Trophoblast cell (in vitro differentiated cells and primary cell): ENCODE results near the gene RTL9.

Source experiments
- DNase-seq, 2 donors: peaks; one replicate each; pipeline ENCODE4 v3.0.0-alpha.2; 2016
- H2AFZ ChIP-seq: 2 replicates; pipeline ENCODE4 v1.6.1; 2013; ENCODE audit warnings: low read length, moderate library complexity, mild to moderate bottlenecking; ENCODE audit not compliant: insufficient read depth, poor library complexity
- H2AK5ac ChIP-seq: 2 replicates; pipeline ENCODE4 v1.6.1; 2013; ENCODE audit warnings: mild to moderate bottlenecking, low read length
- H2BK120ac ChIP-seq: 2 replicates; pipeline ENCODE4 v1.6.1; 2013; ENCODE audit warnings: low read length, mild to moderate bottlenecking, moderate library complexity; ENCODE audit not compliant: insufficient read depth, poor library complexity
- H2BK12ac ChIP-seq: 2 replicates; pipeline ENCODE4 v1.6.1; 2013; ENCODE audit warnings: mild to moderate bottlenecking, low read length, moderate library complexity
- H2BK5ac ChIP-seq: 2 replicates; pipeline ENCODE4 v1.6.1; 2013; ENCODE audit warnings: low read length, low read depth, moderate library complexity, mild to moderate bottlenecking; ENCODE audit not compliant: poor library complexity
- H3K14ac ChIP-seq: 2 replicates; pipeline ENCODE4 v1.6.1; 2013; ENCODE audit warnings: mild to moderate bottlenecking, low read length
- H3K18ac ChIP-seq: 2 replicates; pipeline ENCODE4 v1.6.1; 2013; ENCODE audit warnings: mild to moderate bottlenecking, low read length
- H3K23ac ChIP-seq: 2 replicates; pipeline ENCODE4 v1.6.1; 2013; ENCODE audit warnings: low read length
- H3K27ac ChIP-seq: 2 replicates; pipeline ENCODE4 v1.5.1; 2013; ENCODE audit warnings: low read depth, mild to moderate bottlenecking, inconsistent platforms, low read length, moderate library complexity
- H3K27me3 ChIP-seq: 2 replicates; pipeline ENCODE4 v1.6.1; 2013; ENCODE audit warnings: inconsistent platforms, mild to moderate bottlenecking, low read length, moderate library complexity; ENCODE audit not compliant: insufficient read depth
- H3K36me3 ChIP-seq, 2 experiments: 1 replicate in 1 of 2; 2 replicates in 1 of 2; pipeline ENCODE4 v1.6.1; 2013; ENCODE audit warnings: low read length in 2 of 2, mild to moderate bottlenecking in 2 of 2, moderate library complexity in 1 of 2; ENCODE audit not compliant: insufficient read depth in 2 of 2, control insufficient read depth in 1 of 2
- H3K4ac ChIP-seq: 2 replicates; pipeline ENCODE4 v1.6.1; 2013; ENCODE audit warnings: low read depth, mild to moderate bottlenecking, low read length, moderate library complexity
- H3K4me1 ChIP-seq, 2 experiments: 1 replicate in 1 of 2; 2 replicates in 1 of 2; pipeline ENCODE4 v1.6.1; 2013; ENCODE audit warnings: low read length in 2 of 2, mild to moderate bottlenecking in 2 of 2, moderate library complexity in 1 of 2; ENCODE audit not compliant: insufficient read depth in 2 of 2, control insufficient read depth in 1 of 2
- H3K4me2 ChIP-seq: 2 replicates; pipeline ENCODE4 v1.6.1; 2013; ENCODE audit warnings: inconsistent platforms, mild to moderate bottlenecking, low read length, moderate library complexity
- H3K4me3 ChIP-seq: 2 replicates; pipeline ENCODE4 v1.5.1; 2013; ENCODE audit warnings: mild to moderate bottlenecking, low read depth, low read length, inconsistent platforms
- H3K79me1 ChIP-seq: one replicate; pipeline ENCODE4 v1.6.1; 2013; ENCODE audit warnings: low read length
- H3K79me2 ChIP-seq: 2 replicates; pipeline ENCODE4 v1.6.1; 2013; ENCODE audit warnings: low read length, mild to moderate bottlenecking; ENCODE audit not compliant: control insufficient read depth, insufficient read depth, poor library complexity
- H3K9ac ChIP-seq: 2 replicates; pipeline ENCODE4 v1.6.1; 2013; ENCODE audit warnings: mild to moderate bottlenecking, low read length
- H3K9me3 ChIP-seq: 2 replicates; pipeline ENCODE4 v1.6.1; 2013; ENCODE audit warnings: low read depth, mild to moderate bottlenecking, control low read depth, inconsistent platforms, low read length; ENCODE audit not compliant: insufficient read depth
- H4K12ac ChIP-seq: 2 replicates; pipeline ENCODE4 v1.6.1; 2013; ENCODE audit warnings: low read depth, mild to moderate bottlenecking, low read length, moderate library complexity
- H4K8ac ChIP-seq: 2 replicates; pipeline ENCODE4 v1.6.1; 2013; ENCODE audit warnings: low read depth, mild to moderate bottlenecking, low read length, moderate library complexity
- H4K91ac ChIP-seq: one replicate; pipeline ENCODE4 v1.6.1; 2013; ENCODE audit warnings: low read depth, mild to moderate bottlenecking, low read length, moderate library complexity
- WGBS: extraction: QIAGEN DNeasy Blood & Tissue Kit; methylation state at CpG from one replicate; pipeline ENCODE4 v1.1.7; 2013; ENCODE audit warnings: missing lambda C conversion rate; ENCODE audit not compliant: insufficient read length, insufficient coverage; ENCODE audit errors: extremely low coverage; 5-methylcytosine and 5-hydroxymethylcytosine counted together

The RTL9 gene

GRCh38 chrX:110346681-110347080 lies 12.0 kb upstream of the RTL9 start:
- no peak overlapping the region for H2AK5ac ChIP-seq
- H3K9me3 ChIP-seq, result no peaks in the 10 kb centered on the region
- no peak overlapping the region for H4K12ac ChIP-seq
- no peaks in the 10 kb centered on the region for H3K79me2 ChIP-seq
- no peak overlapping the region for H3K4me3 ChIP-seq
- WGBS, result no CpG with 5 or more reads among the region's 17 CpGs
- no peak overlapping the region for H3K23ac ChIP-seq
- no peak overlapping the region for H3K27ac ChIP-seq
- H2BK120ac ChIP-seq, result no peak overlapping the region
- no peak overlapping the region for H4K91ac ChIP-seq
- no peaks in the 10 kb centered on the region for H3K27me3 ChIP-seq
- H3K4ac ChIP-seq, result no peak overlapping the region
- H2AFZ ChIP-seq, result no peak overlapping the region
- H3K4me2 ChIP-seq, result no peak overlapping the region
- no peak overlapping the region for H3K18ac ChIP-seq
- DNase-seq, result peak in 1 of 2 donors; percentile 21
- H2BK5ac ChIP-seq, result no peak overlapping the region
- H3K9ac ChIP-seq, result no peak overlapping the region
- no peak overlapping the region for H3K14ac ChIP-seq
- no peak overlapping the region for H2BK12ac ChIP-seq
- H3K4me1 ChIP-seq, result no peaks in the 10 kb centered on the region
- H4K8ac ChIP-seq, result no peak overlapping the region
- peaks cover under 1% of the 10 kb centered on the region for H3K79me1 ChIP-seq
- H3K36me3 ChIP-seq, result no peaks in the 10 kb centered on the region

GRCh38 chrX:110359273-110359672 lies 625 bp downstream of the RTL9 start:
- H3K79me1 ChIP-seq, result no peaks in the 10 kb centered on the region
- H3K4me2 ChIP-seq, result no peak overlapping the region
- H4K8ac ChIP-seq, result no peak overlapping the region
- no peak overlapping the region for H3K27ac ChIP-seq
- H3K14ac ChIP-seq, result no peak overlapping the region
- no peak overlapping the region for H3K9ac ChIP-seq
- no peak overlapping the region for H2BK12ac ChIP-seq
- H3K18ac ChIP-seq, result no peak overlapping the region
- no peak overlapping the region for H4K91ac ChIP-seq
- no peaks in the 10 kb centered on the region for H3K79me2 ChIP-seq
- H3K4ac ChIP-seq, result no peak overlapping the region
- DNase-seq, result no peak
- no peak overlapping the region for H2AK5ac ChIP-seq
- no CpG with 5 or more reads among the region's 1 CpG for WGBS
- no peaks in the 10 kb centered on the region for H3K4me1 ChIP-seq
- H2BK120ac ChIP-seq, result no peak overlapping the region
- no peaks in the 10 kb centered on the region for H3K27me3 ChIP-seq
- H4K12ac ChIP-seq, result no peak overlapping the region
- H3K36me3 ChIP-seq, result no peaks in the 10 kb centered on the region
- H2BK5ac ChIP-seq, result no peak overlapping the region
- H3K9me3 ChIP-seq, result no peaks in the 10 kb centered on the region
- H2AFZ ChIP-seq, result no peak overlapping the region
- H3K23ac ChIP-seq, result no peak overlapping the region
- no peak overlapping the region for H3K4me3 ChIP-seq

- H4K91ac ChIP-seq, result no peak overlapping the region
- H2BK5ac ChIP-seq, result no peak overlapping the region
- no peaks in the 10 kb centered on the region for H3K36me3 ChIP-seq
- H2BK120ac ChIP-seq, result no peak overlapping the region
- H3K4ac ChIP-seq, result no peak overlapping the region
- H2AK5ac ChIP-seq, result no peak overlapping the region
- H2BK12ac ChIP-seq, result no peak overlapping the region
- H2AFZ ChIP-seq, result no peak overlapping the region
- H4K8ac ChIP-seq, result no peak overlapping the region
- no peak overlapping the region for H4K12ac ChIP-seq
- no peak overlapping the region for H3K27ac ChIP-seq
- no peaks in the 10 kb centered on the region for H3K4me1 ChIP-seq
- H3K23ac ChIP-seq, result no peak overlapping the region
- no peaks in the 10 kb centered on the region for H3K79me1 ChIP-seq
- H3K14ac ChIP-seq, result no peak overlapping the region
- no CpG with 5 or more reads among the region's 1 CpG for WGBS
- H3K9ac ChIP-seq, result no peak overlapping the region
- DNase-seq, result no peak
- H3K9me3 ChIP-seq, result no peaks in the 10 kb centered on the region
- no peak overlapping the region for H3K18ac ChIP-seq
- no peak overlapping the region for H3K4me2 ChIP-seq
- no peaks in the 10 kb centered on the region for H3K79me2 ChIP-seq
- H3K27me3 ChIP-seq, result no peaks in the 10 kb centered on the region
- no peak overlapping the region for H3K4me3 ChIP-seq
Observed at GRCh38 chrX:110363244-110363643, 4.6 kb downstream of the RTL9 start.

GRCh38 chrX:110373310-110373709 lies 14.7 kb downstream of the RTL9 start:
- no peak overlapping the region for H3K4ac ChIP-seq
- no peaks in the 10 kb centered on the region for H3K9me3 ChIP-seq
- no peak overlapping the region for H3K4me3 ChIP-seq
- no peaks in the 10 kb centered on the region for H3K27me3 ChIP-seq
- no peak overlapping the region for H2AK5ac ChIP-seq
- H4K91ac ChIP-seq, result no peak overlapping the region
- H3K79me1 ChIP-seq, result no peaks in the 10 kb centered on the region
- H3K23ac ChIP-seq, result no peak overlapping the region
- H2BK120ac ChIP-seq, result no peak overlapping the region
- no peak overlapping the region for H4K12ac ChIP-seq
- DNase-seq, result no peak
- no peak overlapping the region for H2BK12ac ChIP-seq
- no peaks in the 10 kb centered on the region for H3K4me1 ChIP-seq
- no peaks in the 10 kb centered on the region for H3K79me2 ChIP-seq
- H2BK5ac ChIP-seq, result no peak overlapping the region
- no peak overlapping the region for H3K4me2 ChIP-seq
- no peak overlapping the region for H2AFZ ChIP-seq
- no peak overlapping the region for H4K8ac ChIP-seq
- no peak overlapping the region for H3K27ac ChIP-seq
- no peak overlapping the region for H3K14ac ChIP-seq
- WGBS, result no CpG with 5 or more reads among the region's 2 CpGs
- no peak overlapping the region for H3K18ac ChIP-seq
- H3K36me3 ChIP-seq, result no peaks in the 10 kb centered on the region
- H3K9ac ChIP-seq, result no peak overlapping the region
